Endodermal cell (in vitro differentiated cells): ENCODE measurements around the gene MFAP3. TPM values are rescaled to one million over a fixed set of nuclear protein-coding genes. Genes with fewer than 3 reads are reported as not detected.

Experiments
- DNase-seq: peaks from one replicate; pipeline ENCODE4 v3.0.0-alpha.2; 2017
- H3K27ac ChIP-seq: 2 replicates; pipeline ENCODE4 v1.5.1; 2013; ENCODE audit warnings: mild to moderate bottlenecking, low read depth, low read length, moderate library complexity
- H3K27me3 ChIP-seq: 2 replicates; pipeline ENCODE4 v1.6.1; 2013; ENCODE audit warnings: mild to moderate bottlenecking, low read length, moderate library complexity; ENCODE audit not compliant: insufficient read depth, control insufficient read depth, poor library complexity, severe bottlenecking
- H3K36me3 ChIP-seq: 2 replicates; pipeline ENCODE4 v1.7.0; 2013; ENCODE audit warnings: mild to moderate bottlenecking, low read length, moderate library complexity; ENCODE audit not compliant: control insufficient read depth, insufficient read depth
- H3K4me1 ChIP-seq: one replicate; pipeline ENCODE4 v1.7.0; 2013; ENCODE audit warnings: low read length; ENCODE audit not compliant: control insufficient read depth, insufficient read depth
- H3K4me3 ChIP-seq: 2 replicates; pipeline ENCODE4 v1.5.1; 2013; ENCODE audit warnings: mild to moderate bottlenecking, low read length, moderate library complexity
- H3K9ac ChIP-seq: 2 replicates; pipeline ENCODE4 v1.6.1; 2013; ENCODE audit warnings: mild to moderate bottlenecking, low read length, moderate library complexity; ENCODE audit not compliant: poor library complexity, severe bottlenecking; ENCODE audit errors: extremely low read depth
- H3K9me3 ChIP-seq: 2 replicates; pipeline ENCODE4 v1.6.1; 2013; ENCODE audit warnings: mild to moderate bottlenecking, low read length, moderate library complexity; ENCODE audit not compliant: control insufficient read depth
- H3K27ac Mint-ChIP-seq: 2 replicates; pipeline ENCODE4 v1.8.0; 2020; ENCODE audit warnings: mixed read lengths
- H3K27me3 Mint-ChIP-seq: 2 replicates; pipeline ENCODE4 v1.8.0; 2021; ENCODE audit warnings: mild to moderate bottlenecking, mixed read lengths; ENCODE audit not compliant: insufficient read depth
- H3K36me3 Mint-ChIP-seq: 2 replicates; pipeline ENCODE4 v1.8.0; 2020; ENCODE audit warnings: low read depth, mixed read lengths
- H3K4me1 Mint-ChIP-seq: 2 replicates; pipeline ENCODE4 v1.8.0; 2020; ENCODE audit warnings: mixed read lengths
- H3K4me3 Mint-ChIP-seq: 2 replicates; pipeline ENCODE4 v1.8.0; 2020; ENCODE audit warnings: mild to moderate bottlenecking, moderate library complexity, mixed read lengths
- H3K9me3 Mint-ChIP-seq: 2 replicates; pipeline ENCODE4 v1.8.0; 2020; ENCODE audit warnings: mild to moderate bottlenecking, mixed read lengths
- WGBS, 2 experiments: methylation state at CpG; one replicate each; pipeline versions ENCODE4 v1.1.5 to v1.1.7; 2013; ENCODE audit warnings: missing lambda C conversion rate in 2 of 2, mixed read lengths in 1 of 2; ENCODE audit not compliant: insufficient coverage in 1 of 2, insufficient read length in 1 of 2; 5-methylcytosine and 5-hydroxymethylcytosine counted together
- total RNA-seq, 2 donors: library from RNA; stranded (reverse); fragmentation: NEBNext Ultra II Directional in 1 of 2; extraction: Animal tissue kit (Norgen Biotek cat#: 25700) in 1 of 2; gene quantifications; 2 replicates in 1 of 2; 3 replicates in 1 of 2; pipeline ENCODE4 v1.2.1, GENCODE V29; 2021
- TF ChIP-seq, protein P1 (sequence below): fragments of 200-600 bp; sonication (generic); conservative IDR thresholded peaks from 2 replicates; pipeline ENCODE4 v1.5.0; 2021; ENCODE audit warnings: antibody characterized with exemption, mild to moderate bottlenecking

Gene MFAP3
- total RNA-seq, 2 donors from 2014 or later = 25.8 to 36.2 TPM

DNA sequence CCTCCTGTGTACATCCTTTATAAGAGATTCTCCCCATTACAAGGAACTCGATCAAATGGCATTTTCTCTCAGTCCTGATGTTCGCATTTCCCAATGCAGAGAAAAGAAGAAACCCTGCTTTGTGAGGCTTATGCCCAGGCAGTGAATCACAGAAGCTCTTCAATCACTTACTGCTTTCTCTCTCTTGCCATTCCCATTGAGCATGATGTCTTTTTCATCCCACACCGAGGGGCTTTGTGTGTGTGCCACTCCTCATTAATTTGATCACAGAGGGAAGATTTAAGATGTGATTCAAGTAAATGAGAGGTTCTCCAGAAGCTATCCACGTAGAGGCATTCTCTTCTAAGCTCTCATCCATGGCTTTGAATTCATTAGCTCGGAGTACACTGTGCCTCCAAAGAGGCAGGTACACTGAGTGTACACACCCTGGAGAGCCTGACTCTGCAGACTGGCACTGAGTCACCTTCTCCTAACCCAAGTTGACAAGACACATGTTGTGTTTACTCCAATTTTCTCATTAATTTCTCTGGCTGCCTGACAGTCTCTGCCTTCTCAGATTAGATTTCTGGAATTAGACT, 45.4 kb downstream of the MFAP3 start:
- Mint-ChIP-seq H3K4me1 (peaks cover 58% of the 10 kb centered on the region), H3K9me3 (no peaks in the 10 kb centered on the region), H3K27ac (no peak overlapping the region), H3K4me3 (no peak overlapping the region), H3K36me3 (no peaks in the 10 kb centered on the region), H3K27me3 (peaks cover 27% of the 10 kb centered on the region)
- no peaks in the 10 kb centered on the region for H3K36me3 ChIP-seq
- H3K4me3 ChIP-seq = no peak overlapping the region
- TF ChIP-seq, protein P1, sequence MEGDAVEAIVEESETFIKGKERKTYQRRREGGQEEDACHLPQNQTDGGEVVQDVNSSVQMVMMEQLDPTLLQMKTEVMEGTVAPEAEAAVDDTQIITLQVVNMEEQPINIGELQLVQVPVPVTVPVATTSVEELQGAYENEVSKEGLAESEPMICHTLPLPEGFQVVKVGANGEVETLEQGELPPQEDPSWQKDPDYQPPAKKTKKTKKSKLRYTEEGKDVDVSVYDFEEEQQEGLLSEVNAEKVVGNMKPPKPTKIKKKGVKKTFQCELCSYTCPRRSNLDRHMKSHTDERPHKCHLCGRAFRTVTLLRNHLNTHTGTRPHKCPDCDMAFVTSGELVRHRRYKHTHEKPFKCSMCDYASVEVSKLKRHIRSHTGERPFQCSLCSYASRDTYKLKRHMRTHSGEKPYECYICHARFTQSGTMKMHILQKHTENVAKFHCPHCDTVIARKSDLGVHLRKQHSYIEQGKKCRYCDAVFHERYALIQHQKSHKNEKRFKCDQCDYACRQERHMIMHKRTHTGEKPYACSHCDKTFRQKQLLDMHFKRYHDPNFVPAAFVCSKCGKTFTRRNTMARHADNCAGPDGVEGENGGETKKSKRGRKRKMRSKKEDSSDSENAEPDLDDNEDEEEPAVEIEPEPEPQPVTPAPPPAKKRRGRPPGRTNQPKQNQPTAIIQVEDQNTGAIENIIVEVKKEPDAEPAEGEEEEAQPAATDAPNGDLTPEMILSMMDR = no peak
- H3K4me1 ChIP-seq = peaks cover 38% of the 10 kb centered on the region
- H3K27me3 ChIP-seq = no peaks in the 10 kb centered on the region
- no peak for DNase-seq
- 78 to 90% methylated on average over 4 to 5 of the region's 5 CpGs for WGBS, 2 experiments
- no peaks in the 10 kb centered on the region for H3K9me3 ChIP-seq
- no peak overlapping the region for H3K9ac ChIP-seq
- H3K27ac ChIP-seq = no peak overlapping the region

DNA sequence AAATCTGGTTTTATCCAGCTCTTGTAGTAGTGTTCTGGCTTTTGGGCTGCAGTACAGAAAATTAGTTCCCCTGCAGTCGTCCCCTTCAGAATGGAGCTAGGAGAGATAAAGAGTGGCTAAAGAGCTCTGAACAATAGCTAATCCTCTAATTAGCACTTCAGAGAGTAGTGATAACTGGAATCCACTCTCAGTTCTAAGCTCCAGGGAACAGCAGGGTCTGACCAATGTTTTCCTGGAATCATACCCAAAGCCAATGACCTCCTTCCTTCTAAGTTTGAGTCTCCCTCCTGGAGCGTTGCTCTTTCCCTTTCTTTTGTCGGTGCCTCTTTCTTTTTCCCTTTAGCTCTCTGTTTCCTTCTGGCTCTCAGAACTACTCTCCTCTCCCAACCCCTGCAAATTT, 47.4 kb downstream of the MFAP3 start:
- Histone ChIP-seq H3K27ac (no peak overlapping the region), H3K4me3 (peak overlapping the region; percentile 47), H3K36me3 (no peaks in the 10 kb centered on the region), H3K4me1 (peaks cover 45% of the 10 kb centered on the region), H3K9ac (peak overlapping the region; percentile 17), H3K9me3 (no peaks in the 10 kb centered on the region), H3K27me3 (no peaks in the 10 kb centered on the region)
- DNase-seq = no peak
- TF ChIP-seq, protein P1 = no peak
- Mint-ChIP-seq H3K4me1 (peaks cover 61% of the 10 kb centered on the region), H3K27me3 (peaks cover 30% of the 10 kb centered on the region), H3K9me3 (no peaks in the 10 kb centered on the region), H3K4me3 (no peak overlapping the region), H3K27ac (peak overlapping the region; percentile 74), H3K36me3 (no peaks in the 10 kb centered on the region)
- WGBS, 2 experiments = 10 to 19% methylated on average over 3 of the region's 3 CpGs

- H3K4me3 Mint-ChIP-seq = no peak overlapping the region
- Histone ChIP-seq H3K9ac (peak overlapping the region; percentile 17), H3K36me3 (no peaks in the 10 kb centered on the region), H3K27ac (no peak overlapping the region), H3K9me3 (no peaks in the 10 kb centered on the region), H3K4me3 (peak overlapping the region; percentile 47), H3K27me3 (no peaks in the 10 kb centered on the region), H3K4me1 (peaks cover 47% of the 10 kb centered on the region)
- peaks cover 25% of the 10 kb centered on the region for H3K27me3 Mint-ChIP-seq
- TF ChIP-seq, protein P1 = no peak
- H3K9me3 Mint-ChIP-seq = no peaks in the 10 kb centered on the region
- peaks cover 64% of the 10 kb centered on the region for H3K4me1 Mint-ChIP-seq
- H3K27ac Mint-ChIP-seq = no peak overlapping the region
- no peak for DNase-seq
- H3K36me3 Mint-ChIP-seq = no peaks in the 10 kb centered on the region
- WGBS, 2 experiments = 40 to 74% methylated on average over 1 to 4 of the region's 4 CpGs
Measured at GRCh38 chr5:154086641-154087040, 47.9 kb downstream of the MFAP3 start.
